Measurements from ENCODE around the gene TRIM3.
"Not testable (repeated sequence)": the region's sequence is repeated elsewhere in the genome, so short reads cannot be mapped to it uniquely, and the experiment has no call there.

Gene TRIM3

GRCh38 chr11:6473451-6474412 is at the start of gene TRIM3:
Gene TRIM3 (minus strand): TSS chr11:6473941. CDS start chr11:6465695, 8,246 bp downstream.
- DNase-seq (ENCODE audit: low spot score in 2 of 2) (peak; percentile 21 to 23), ATAC-seq (replicated peaks; ENCODE audit: extremely low read depth, poor library complexity, severe bottlenecking) (peak; percentile 63)
- peak within 1 kb of the TSS; percentile 77 for H3K27ac Mint-ChIP-seq (ENCODE audit: low read depth)
- peaks cover 21% of the 10 kb centered on the region for H3K36me3 Mint-ChIP-seq (ENCODE audit: insufficient read depth)
- H3K9me3 Mint-ChIP-seq = no peaks in the 10 kb centered on the region
- peak within 1 kb of the TSS; percentile 85 for H3K4me3 Mint-ChIP-seq
- peaks cover 19% of the 10 kb centered on the region for H3K4me1 Mint-ChIP-seq
- no peaks in the 10 kb centered on the region for H3K27me3 Mint-ChIP-seq

GRCh38 chr11:6523253-6523652 is 49.5 kb upstream of the TRIM3 start:
- Mint-ChIP-seq H3K36me3 (ENCODE audit: insufficient read depth) (peaks cover 7% of the 10 kb centered on the region), H3K27ac (ENCODE audit: low read depth) (no peak overlapping the region), H3K27me3 (no peaks in the 10 kb centered on the region), H3K4me1 (peaks cover 11% of the 10 kb centered on the region), H3K4me3 (no peak overlapping the region), H3K9me3 (no peaks in the 10 kb centered on the region)
- DNase-seq (ENCODE audit: low spot score in 2 of 2) (no peak), ATAC-seq (replicated peaks; ENCODE audit: extremely low read depth, poor library complexity, severe bottlenecking) (no peak)

DNA sequence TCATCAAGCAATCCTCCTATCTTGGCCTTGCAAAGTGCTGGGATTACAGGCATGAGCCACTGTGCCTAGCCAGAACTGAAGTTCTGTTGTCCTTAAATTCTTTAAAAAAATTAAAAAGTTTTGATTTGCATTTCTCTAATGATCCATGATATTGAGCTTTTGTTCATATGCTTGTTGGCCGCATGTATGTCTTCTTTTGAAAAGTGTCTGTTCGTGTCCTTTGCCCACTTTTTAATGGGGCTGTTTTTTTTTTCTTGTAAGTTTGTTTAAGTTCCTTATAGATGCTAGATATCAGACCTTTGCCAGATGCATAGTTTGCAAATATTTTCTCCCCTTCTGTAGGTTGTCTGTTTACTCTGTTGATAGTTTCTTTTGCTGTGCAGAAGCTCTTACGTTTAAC is 48.2 kb upstream of the TRIM3 start:
- not testable (repeated sequence) for H3K27ac Mint-ChIP-seq (ENCODE audit: low read depth); DNase-seq (ENCODE audit: low spot score in 2 of 2); H3K4me3 Mint-ChIP-seq; ATAC-seq (replicated peaks; ENCODE audit: extremely low read depth, poor library complexity, severe bottlenecking); H3K9me3 Mint-ChIP-seq; H3K4me1 Mint-ChIP-seq; H3K27me3 Mint-ChIP-seq; H3K36me3 Mint-ChIP-seq (ENCODE audit: insufficient read depth)

GRCh38 chr11:6520265-6520664 is 46.5 kb upstream of the TRIM3 start:
- H3K27me3 Mint-ChIP-seq = no peaks in the 10 kb centered on the region
- no peaks in the 10 kb centered on the region for H3K9me3 Mint-ChIP-seq
- no peak overlapping the region for H3K27ac Mint-ChIP-seq (ENCODE audit: low read depth)
- DNase-seq (ENCODE audit: low spot score in 2 of 2) (no peak), ATAC-seq (replicated peaks; ENCODE audit: extremely low read depth, poor library complexity, severe bottlenecking) (no peak)
- no peaks in the 10 kb centered on the region for H3K4me1 Mint-ChIP-seq
- H3K36me3 Mint-ChIP-seq (ENCODE audit: insufficient read depth) = peaks cover 8% of the 10 kb centered on the region
- H3K4me3 Mint-ChIP-seq = no peak overlapping the region

DNA sequence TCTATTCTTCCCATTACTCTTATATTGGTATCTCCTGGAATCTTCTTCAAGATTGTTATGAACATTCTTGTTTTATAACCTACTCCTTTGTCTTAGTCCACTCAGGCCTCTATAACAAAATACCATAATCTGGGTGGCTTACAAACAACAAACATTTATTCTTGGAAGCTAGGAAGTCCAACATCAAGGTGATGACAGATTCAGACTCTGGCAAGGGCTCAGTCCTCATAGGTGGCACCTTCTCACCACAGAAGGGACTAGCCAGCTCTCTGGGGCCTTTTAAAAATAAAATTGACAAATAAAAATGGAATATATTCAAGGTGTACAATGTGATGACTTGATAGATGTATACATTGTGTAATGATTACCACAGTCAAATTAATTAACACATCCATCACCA is 43.1 kb upstream of the TRIM3 start:
- H3K27me3 Mint-ChIP-seq = no peaks in the 10 kb centered on the region
- no peaks in the 10 kb centered on the region for H3K9me3 Mint-ChIP-seq
- H3K36me3 Mint-ChIP-seq (ENCODE audit: insufficient read depth) = peaks cover 12% of the 10 kb centered on the region
- no peak overlapping the region for H3K27ac Mint-ChIP-seq (ENCODE audit: low read depth)
- ATAC-seq (replicated peaks; ENCODE audit: extremely low read depth, poor library complexity, severe bottlenecking) (no peak), DNase-seq (ENCODE audit: low spot score in 2 of 2) (no peak)
- H3K4me1 Mint-ChIP-seq = no peaks in the 10 kb centered on the region
- H3K4me3 Mint-ChIP-seq = no peak overlapping the region

DNA sequence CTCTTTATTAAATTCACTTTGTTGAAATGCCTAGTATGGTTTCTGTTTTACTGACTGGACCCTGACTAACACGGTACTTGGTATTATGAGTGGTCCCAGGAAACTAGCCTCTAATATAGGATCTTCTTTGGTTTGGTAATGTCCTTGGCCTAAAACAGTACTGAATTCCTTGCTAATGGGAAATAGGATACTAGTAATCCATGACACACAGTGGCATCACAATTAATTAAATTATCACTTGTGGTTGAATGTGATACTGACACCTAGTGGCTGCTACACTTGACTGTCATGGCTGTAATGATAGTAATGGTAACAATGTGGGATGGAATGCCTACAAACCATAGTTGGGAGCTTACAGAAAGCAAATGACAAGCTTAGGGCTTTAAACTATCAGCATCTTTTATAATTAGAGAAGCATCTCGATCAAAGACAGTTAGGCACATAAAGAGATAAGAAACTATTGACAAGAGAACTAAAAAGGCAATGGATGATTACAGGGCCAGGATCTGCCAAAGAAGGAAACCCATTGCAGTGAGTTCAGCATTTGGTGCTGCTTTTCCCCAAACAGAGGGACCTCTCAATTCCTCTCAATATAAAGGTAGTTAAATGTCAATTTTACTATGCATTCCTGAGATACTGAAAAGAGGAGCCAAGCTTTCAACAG is 32.0 kb upstream of the TRIM3 start:
- Mint-ChIP-seq H3K27ac (ENCODE audit: low read depth) (no peak overlapping the region), H3K4me1 (no peaks in the 10 kb centered on the region), H3K4me3 (no peak overlapping the region), H3K36me3 (ENCODE audit: insufficient read depth) (peaks cover 15% of the 10 kb centered on the region), H3K27me3 (no peaks in the 10 kb centered on the region), H3K9me3 (no peaks in the 10 kb centered on the region)
- no peak for ATAC-seq (replicated peaks; ENCODE audit: extremely low read depth, poor library complexity, severe bottlenecking)
- DNase-seq (ENCODE audit: low spot score in 2 of 2) = no peak

DNA sequence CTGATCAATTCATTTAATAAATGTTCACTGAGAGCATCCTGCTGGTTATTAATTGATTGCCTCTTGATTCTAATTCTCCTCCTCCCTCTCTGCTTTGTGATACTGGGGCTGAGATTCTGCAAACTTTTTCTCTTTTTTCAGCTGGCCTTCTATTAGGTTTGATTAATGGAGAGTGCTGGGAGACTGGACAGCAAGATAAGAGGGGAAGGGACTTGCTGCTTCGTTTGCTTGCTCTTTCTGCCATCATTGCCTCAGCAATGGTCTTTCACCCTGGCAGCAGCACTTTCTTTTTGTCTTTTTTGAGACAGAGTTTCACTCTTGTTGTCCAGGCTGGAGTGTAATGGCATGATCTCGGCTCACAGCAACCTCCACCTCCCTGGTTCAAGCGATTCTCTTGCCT is 30.4 kb upstream of the TRIM3 start:
- no peak for ATAC-seq (replicated peaks; ENCODE audit: extremely low read depth, poor library complexity, severe bottlenecking)
- no peak for DNase-seq (ENCODE audit: low spot score in 2 of 2)
- Mint-ChIP-seq H3K27ac (ENCODE audit: low read depth) (peak overlapping the region; percentile 37), H3K9me3 (no peaks in the 10 kb centered on the region), H3K4me1 (no peaks in the 10 kb centered on the region), H3K36me3 (ENCODE audit: insufficient read depth) (peaks cover 17% of the 10 kb centered on the region), H3K27me3 (no peaks in the 10 kb centered on the region), H3K4me3 (no peak overlapping the region)

DNA sequence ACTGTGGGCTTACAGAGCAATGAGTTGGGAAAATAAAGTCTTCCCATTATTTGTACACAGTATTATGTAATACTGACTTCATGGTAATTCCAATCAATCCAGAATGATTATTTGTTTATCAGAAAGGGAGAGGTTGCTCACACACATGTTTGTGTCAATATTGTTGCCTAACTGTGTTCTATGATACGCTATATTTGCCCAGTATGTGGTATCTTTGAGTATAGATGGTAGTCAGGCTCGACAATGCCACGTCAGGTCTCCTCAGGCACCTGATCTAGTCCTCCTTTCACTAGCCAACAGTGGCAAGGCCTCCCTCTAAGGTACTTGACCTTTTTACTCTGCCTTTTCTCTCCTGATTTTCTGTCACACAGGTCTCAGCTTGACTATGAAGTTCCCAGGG is 28.6 kb upstream of the TRIM3 start:
- no peak for DNase-seq (ENCODE audit: low spot score in 2 of 2)
- Mint-ChIP-seq H3K9me3 (no peaks in the 10 kb centered on the region), H3K27ac (ENCODE audit: low read depth) (no peak overlapping the region), H3K27me3 (no peaks in the 10 kb centered on the region), H3K4me1 (peaks cover 3% of the 10 kb centered on the region), H3K4me3 (no peak overlapping the region), H3K36me3 (ENCODE audit: insufficient read depth) (peaks cover 19% of the 10 kb centered on the region)
- ATAC-seq (replicated peaks; ENCODE audit: extremely low read depth, poor library complexity, severe bottlenecking) = no peak

DNA sequence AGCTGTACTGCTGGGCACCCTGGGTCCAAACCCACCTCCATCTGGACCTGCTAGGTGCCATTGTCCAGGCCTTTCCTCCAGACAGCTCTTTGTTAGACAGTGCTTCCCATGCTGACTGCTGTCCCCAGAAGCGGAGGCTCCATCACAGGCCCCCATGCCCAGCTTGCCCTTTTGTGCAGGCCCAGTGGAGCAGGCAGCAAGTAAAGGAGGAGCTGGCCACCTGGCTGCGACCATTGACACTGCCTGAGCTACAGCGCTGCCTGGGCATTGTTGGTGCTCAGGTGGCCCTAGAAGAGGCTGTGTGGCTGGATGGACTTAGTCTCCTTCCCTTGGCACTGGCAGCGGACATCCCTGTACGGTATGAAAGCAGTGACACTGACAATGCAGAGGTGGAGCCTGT is 24.8 kb upstream of the TRIM3 start:
- DNase-seq (ENCODE audit: low spot score in 2 of 2) (no peak), ATAC-seq (replicated peaks; ENCODE audit: extremely low read depth, poor library complexity, severe bottlenecking) (no peak)
- Mint-ChIP-seq H3K4me1 (peaks cover 16% of the 10 kb centered on the region), H3K27ac (ENCODE audit: low read depth) (no peak overlapping the region), H3K4me3 (no peak overlapping the region), H3K9me3 (no peaks in the 10 kb centered on the region), H3K27me3 (no peaks in the 10 kb centered on the region), H3K36me3 (ENCODE audit: insufficient read depth) (peaks cover 16% of the 10 kb centered on the region)

- no peak overlapping the region for H3K4me3 Mint-ChIP-seq
- DNase-seq (ENCODE audit: low spot score in 2 of 2) (no peak), ATAC-seq (replicated peaks; ENCODE audit: extremely low read depth, poor library complexity, severe bottlenecking) (no peak)
- H3K27me3 Mint-ChIP-seq = no peaks in the 10 kb centered on the region
- H3K4me1 Mint-ChIP-seq = peaks cover 18% of the 10 kb centered on the region
- H3K27ac Mint-ChIP-seq (ENCODE audit: low read depth) = no peak overlapping the region
- no peaks in the 10 kb centered on the region for H3K9me3 Mint-ChIP-seq
- H3K36me3 Mint-ChIP-seq (ENCODE audit: insufficient read depth) = peaks cover 14% of the 10 kb centered on the region
These were observed 24.4 kb upstream of the TRIM3 start for GRCh38 chr11:6498121-6498520.

GRCh38 chr11:6497069-6497839 is 23.5 kb upstream of the TRIM3 start, which contains the start of gene DNHD1:
Gene DNHD1 (plus strand): TSS chr11:6497280. CDS start chr11:6498216, 936 bp downstream.
- H3K36me3 Mint-ChIP-seq (ENCODE audit: insufficient read depth) = peaks cover 14% of the 10 kb centered on the region
- ATAC-seq (replicated peaks; ENCODE audit: extremely low read depth, poor library complexity, severe bottlenecking) = no peak
- H3K27ac Mint-ChIP-seq (ENCODE audit: low read depth) = peak within 1 kb of the TSS; percentile 54
- H3K4me1 Mint-ChIP-seq = peaks cover 18% of the 10 kb centered on the region
- no peaks in the 10 kb centered on the region for H3K27me3 Mint-ChIP-seq
- no peaks in the 10 kb centered on the region for H3K9me3 Mint-ChIP-seq
- no peak within 1 kb of the TSS for H3K4me3 Mint-ChIP-seq
- DNase-seq (ENCODE audit: low spot score in 2 of 2) = no peak

GRCh38 chr11:6489306-6489705 is 15.6 kb upstream of the TRIM3 start:
- DNase-seq (ENCODE audit: low spot score in 2 of 2) = no peak

More at GRCh38 chr11:6489306-6489705, 15.6 kb upstream of the TRIM3 start:
- H3K36me3 Mint-ChIP-seq (ENCODE audit: insufficient read depth) = peaks cover 19% of the 10 kb centered on the region
- peaks cover 7% of the 10 kb centered on the region for H3K4me1 Mint-ChIP-seq
- no peak overlapping the region for H3K27ac Mint-ChIP-seq (ENCODE audit: low read depth)
- H3K27me3 Mint-ChIP-seq = no peaks in the 10 kb centered on the region
- no peaks in the 10 kb centered on the region for H3K9me3 Mint-ChIP-seq
- ATAC-seq (replicated peaks; ENCODE audit: extremely low read depth, poor library complexity, severe bottlenecking) = no peak
- H3K4me3 Mint-ChIP-seq = no peak overlapping the region
